PC-9 (cell line): ENCODE data around the gene GORAB.

Experiments
- EZH2 ChIP-seq: fragments of 200-600 bp; sonication (generic); IDR thresholded peaks from 2 replicates; pipeline ENCODE4 v1.8.0; 2017; ENCODE audit warnings: antibody characterized with exemption, low read depth
- TF ChIP-seq, protein P1 (sequence below): fragments of 200-600 bp; sonication (generic); conservative IDR thresholded peaks from 2 replicates; pipeline ENCODE4 v1.6.1; 2017; ENCODE audit warnings: mixed run types, antibody characterized with exemption, mild to moderate bottlenecking, moderate library complexity

DNA sequence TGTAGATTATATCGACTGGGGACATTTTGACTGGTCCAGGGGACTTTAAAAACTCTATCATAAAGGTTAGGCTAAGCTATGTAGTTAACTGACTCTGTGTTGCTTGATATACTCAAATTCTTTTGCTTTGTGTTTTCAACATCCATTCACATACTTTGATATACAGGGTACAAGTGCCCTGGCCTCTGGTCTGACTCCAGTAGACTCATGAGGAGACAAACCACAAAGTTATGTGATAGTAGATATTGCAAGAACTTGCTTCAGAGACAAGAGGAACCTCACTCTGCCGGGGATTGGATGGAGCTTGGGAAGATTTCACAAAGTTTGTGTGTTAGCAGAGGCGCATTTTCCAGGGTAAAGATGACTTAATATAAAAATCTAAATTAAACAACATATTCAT, 1.3 kb downstream of the GORAB start:
- TF ChIP-seq, protein P1, sequence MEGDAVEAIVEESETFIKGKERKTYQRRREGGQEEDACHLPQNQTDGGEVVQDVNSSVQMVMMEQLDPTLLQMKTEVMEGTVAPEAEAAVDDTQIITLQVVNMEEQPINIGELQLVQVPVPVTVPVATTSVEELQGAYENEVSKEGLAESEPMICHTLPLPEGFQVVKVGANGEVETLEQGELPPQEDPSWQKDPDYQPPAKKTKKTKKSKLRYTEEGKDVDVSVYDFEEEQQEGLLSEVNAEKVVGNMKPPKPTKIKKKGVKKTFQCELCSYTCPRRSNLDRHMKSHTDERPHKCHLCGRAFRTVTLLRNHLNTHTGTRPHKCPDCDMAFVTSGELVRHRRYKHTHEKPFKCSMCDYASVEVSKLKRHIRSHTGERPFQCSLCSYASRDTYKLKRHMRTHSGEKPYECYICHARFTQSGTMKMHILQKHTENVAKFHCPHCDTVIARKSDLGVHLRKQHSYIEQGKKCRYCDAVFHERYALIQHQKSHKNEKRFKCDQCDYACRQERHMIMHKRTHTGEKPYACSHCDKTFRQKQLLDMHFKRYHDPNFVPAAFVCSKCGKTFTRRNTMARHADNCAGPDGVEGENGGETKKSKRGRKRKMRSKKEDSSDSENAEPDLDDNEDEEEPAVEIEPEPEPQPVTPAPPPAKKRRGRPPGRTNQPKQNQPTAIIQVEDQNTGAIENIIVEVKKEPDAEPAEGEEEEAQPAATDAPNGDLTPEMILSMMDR: no peak
- no peak for TF ChIP-seq EZH2
